ENCODE measurements around the gene CADM1.

DNA sequence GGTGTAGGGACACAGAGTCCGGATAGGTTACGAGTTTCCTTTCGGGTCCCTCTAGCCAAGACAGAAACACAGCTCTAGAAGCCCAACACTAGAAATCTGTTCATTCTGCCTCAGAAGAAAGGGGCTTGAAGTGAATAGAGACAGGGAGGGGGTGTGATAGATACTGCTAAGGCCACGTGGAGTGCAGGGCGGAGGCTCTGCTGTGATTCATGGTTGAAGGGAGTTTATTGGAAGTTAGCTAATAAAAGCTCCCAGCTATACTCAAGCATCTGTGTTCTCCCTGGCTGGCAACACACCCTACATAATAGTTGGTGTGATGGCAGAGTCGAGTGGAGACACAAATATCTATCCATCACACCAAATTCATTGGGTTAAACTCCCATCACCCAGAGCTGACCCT, 337.4 kb downstream of the CADM1 start:
- TF ChIP-seq CTCF (IDR thresholded peaks at IDR 0.05 in 8 of 11, conservative IDR thresholded peaks at IDR 0.05 in 3 of 11) (no peak), POLR2A (IDR thresholded peaks at IDR 0.05) (no peak), POLR2AphosphoS5 (IDR thresholded peaks at IDR 0.05) (no peak)
